ENCODE measurements around the gene ATP8A2.

Gene ATP8A2

GRCh38 chr13:25690582-25690981, 318.8 kb downstream of the ATP8A2 start:
- no peak overlapping the region for H3K4me3 ChIP-seq (replicated peaks; ENCODE audit: low read depth, low read length)
- no peak for DNase-seq (ENCODE audit: extremely low read depth, low read depth)
- no peak for TF ChIP-seq CTCF (IDR thresholded peaks at IDR 0.05; ENCODE audit: low read depth, low read length, missing control alignments)

- H3K4me3 ChIP-seq (replicated peaks; ENCODE audit: low read depth, low read length): no peak overlapping the region
- no peak for DNase-seq (ENCODE audit: extremely low read depth, low read depth)
- no peak for TF ChIP-seq CTCF (IDR thresholded peaks at IDR 0.05; ENCODE audit: low read depth, low read length, missing control alignments)
These were observed 319.9 kb downstream of the ATP8A2 start for GRCh38 chr13:25691654-25692053.

GRCh38 chr13:25692099-25692498, 320.3 kb downstream of the ATP8A2 start:
- DNase-seq (ENCODE audit: extremely low read depth, low read depth): no peak
- no peak overlapping the region for H3K4me3 ChIP-seq (replicated peaks; ENCODE audit: low read depth, low read length)
- no peak for TF ChIP-seq CTCF (IDR thresholded peaks at IDR 0.05; ENCODE audit: low read depth, low read length, missing control alignments)

GRCh38 chr13:25699056-25699455, 327.3 kb downstream of the ATP8A2 start:
- TF ChIP-seq CTCF (IDR thresholded peaks at IDR 0.05; ENCODE audit: low read depth, low read length, missing control alignments): no peak
- no peak overlapping the region for H3K4me3 ChIP-seq (replicated peaks; ENCODE audit: low read depth, low read length)
- no peak for DNase-seq (ENCODE audit: extremely low read depth, low read depth)

- TF ChIP-seq CTCF (IDR thresholded peaks at IDR 0.05; ENCODE audit: low read depth, low read length, missing control alignments): no peak
- no peak overlapping the region for H3K4me3 ChIP-seq (replicated peaks; ENCODE audit: low read depth, low read length)
- no peak for DNase-seq (ENCODE audit: extremely low read depth, low read depth)
These were observed 327.8 kb downstream of the ATP8A2 start for GRCh38 chr13:25699600-25699999.

- no peak overlapping the region for H3K4me3 ChIP-seq (replicated peaks; ENCODE audit: low read depth, low read length)
- DNase-seq (ENCODE audit: extremely low read depth, low read depth): no peak
- TF ChIP-seq CTCF (IDR thresholded peaks at IDR 0.05; ENCODE audit: low read depth, low read length, missing control alignments): no peak
These were observed 329.5 kb downstream of the ATP8A2 start for GRCh38 chr13:25701304-25701703.

- no peak for DNase-seq (ENCODE audit: extremely low read depth, low read depth)
- H3K4me3 ChIP-seq (replicated peaks; ENCODE audit: low read depth, low read length): no peak overlapping the region
- TF ChIP-seq CTCF (IDR thresholded peaks at IDR 0.05; ENCODE audit: low read depth, low read length, missing control alignments): no peak
These were observed 330.6 kb downstream of the ATP8A2 start for GRCh38 chr13:25702386-25702785.

Measured in HFF-Myc (cell line).